PC-3 (cell line): ENCODE data around the gene NFIX.

Experiments used
- EZH2 ChIP-seq: fragments of 300-600 bp; sonication (generic); IDR thresholded peaks from one replicate; pipeline ENCODE4 v1.6.1; 2017; ENCODE audit warnings: antibody characterized with exemption, mild to moderate bottlenecking, low read length; ENCODE audit not compliant: unreplicated experiment
- TF ChIP-seq, protein P1 (sequence below): fragments of 300-600 bp; sonication (generic); conservative IDR thresholded peaks from 2 replicates; pipeline ENCODE4 v1.5.1; 2017; ENCODE audit warnings: antibody characterized with exemption, low read depth, mild to moderate bottlenecking, low read length

GRCh38 chr19:13138916-13139198 is 143.6 kb downstream of the NFIX start:
- TF ChIP-seq EZH2, result no peak
- TF ChIP-seq, protein P1, sequence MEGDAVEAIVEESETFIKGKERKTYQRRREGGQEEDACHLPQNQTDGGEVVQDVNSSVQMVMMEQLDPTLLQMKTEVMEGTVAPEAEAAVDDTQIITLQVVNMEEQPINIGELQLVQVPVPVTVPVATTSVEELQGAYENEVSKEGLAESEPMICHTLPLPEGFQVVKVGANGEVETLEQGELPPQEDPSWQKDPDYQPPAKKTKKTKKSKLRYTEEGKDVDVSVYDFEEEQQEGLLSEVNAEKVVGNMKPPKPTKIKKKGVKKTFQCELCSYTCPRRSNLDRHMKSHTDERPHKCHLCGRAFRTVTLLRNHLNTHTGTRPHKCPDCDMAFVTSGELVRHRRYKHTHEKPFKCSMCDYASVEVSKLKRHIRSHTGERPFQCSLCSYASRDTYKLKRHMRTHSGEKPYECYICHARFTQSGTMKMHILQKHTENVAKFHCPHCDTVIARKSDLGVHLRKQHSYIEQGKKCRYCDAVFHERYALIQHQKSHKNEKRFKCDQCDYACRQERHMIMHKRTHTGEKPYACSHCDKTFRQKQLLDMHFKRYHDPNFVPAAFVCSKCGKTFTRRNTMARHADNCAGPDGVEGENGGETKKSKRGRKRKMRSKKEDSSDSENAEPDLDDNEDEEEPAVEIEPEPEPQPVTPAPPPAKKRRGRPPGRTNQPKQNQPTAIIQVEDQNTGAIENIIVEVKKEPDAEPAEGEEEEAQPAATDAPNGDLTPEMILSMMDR, result no peak
